ENCODE data around the gene AKAP6. TPM values are rescaled to one million over a fixed set of nuclear protein-coding genes. Genes with fewer than 3 reads are reported as not detected.

AKAP6 gene
- total RNA-seq, 1 experiment from 2014 or later: 1.9 TPM

- Histone ChIP-seq H4K20me1 (ENCODE audit: insufficient read depth) (no peaks in the 10 kb centered on the region), H3K27ac (ENCODE audit: low read depth, low read length) (no peak overlapping the region), H3K9me3 (ENCODE audit: control insufficient read depth in 1 of 2, insufficient read depth in 1 of 2, low read depth in 1 of 2, low read length in 2 of 2) (no peaks in the 10 kb centered on the region), H3K79me2 (ENCODE audit: insufficient read depth, low read length) (no peaks in the 10 kb centered on the region), H3K9ac (ENCODE audit: low read length) (no peak overlapping the region), H3K36me3 (ENCODE audit: control insufficient read depth in 1 of 2, insufficient read depth in 2 of 2, low read length in 2 of 2) (no peaks in the 10 kb centered on the region), H3K27me3 (ENCODE audit: insufficient read depth, low read length) (no peaks in the 10 kb centered on the region), H3K4me2 (ENCODE audit: low read length) (no peak overlapping the region), H2AFZ (ENCODE audit: low read depth, low read length, poor library complexity, severe bottlenecking) (no peak overlapping the region), H3K4me3 (replicated peaks in 1 of 2; ENCODE audit: low read depth in 1 of 2, low read length in 2 of 2) (no peak overlapping the region), H3K9me2 (ENCODE audit: insufficient read depth) (no peaks in the 10 kb centered on the region), H3K4me1 (ENCODE audit: control insufficient read depth in 1 of 2, insufficient read depth in 2 of 2, low read length in 2 of 2) (no peaks in the 10 kb centered on the region)
- POLR2A ChIA-PET: no interaction called here
- TF ChIP-seq ELF1 (IDR thresholded peaks at IDR 0.05; ENCODE audit: borderline replicate concordance, low read depth) (no peak), MAX (IDR thresholded peaks at IDR 0.05) (no peak), FOSL1 (IDR thresholded peaks at IDR 0.05; ENCODE audit: low read depth) (no peak), REST (IDR thresholded peaks at IDR 0.05; ENCODE audit: low read depth) (no peak), POLR2A (IDR thresholded peaks at IDR 0.05; ENCODE audit: borderline replicate concordance, extremely low read depth, insufficient read depth, insufficient read length) (no peak), EZH2phosphoT487 (IDR thresholded peaks at IDR 0.05; ENCODE audit: borderline replicate concordance) (no peak), ZBTB33 (IDR thresholded peaks at IDR 0.05; ENCODE audit: extremely low read depth, insufficient replicate concordance, low read length) (no peak)
- BruUV-seq (replicated peaks): no TSS peak
- ATAC-seq (no peak), DNase-seq (ENCODE audit: low read depth, low spot score) (no peak)
- RAD21 ChIA-PET (ENCODE audit: low non-redundant PET in 1 of 2, low total read pairs in 2 of 2, uncharacterized antibody in 2 of 2, unreplicated experiment in 2 of 2): no interaction called here
- CTCF ChIA-PET: interaction anchor here (1.0 kb wide), 1 partner anchor 29 kb away, joined by 3 read pairs; no protein-coding TSS in a partner anchor
- intact Hi-C loops (cut with micrococcal nuclease): no loop called here
Observed at GRCh38 chr14:32542507-32542906, 213.4 kb downstream of the AKAP6 start.
